HEK293 (cell line): ENCODE results near the gene SLC16A11.

Experiments used
- BCL11A ChIP-seq: fragments of 450-650 bp; formaldehyde crosslinking; IDR thresholded peaks from 2 replicates; pipeline ENCODE4 v1.5.1; 2016; ENCODE audit warnings: low read depth, missing biosample characterization, missing genetic modification characterization
- GLI4 ChIP-seq: fragments of 450-650 bp; formaldehyde crosslinking; IDR thresholded peaks from 2 replicates; pipeline ENCODE4 v1.5.1; 2016; ENCODE audit warnings: missing biosample characterization, missing genetic modification characterization
- KLF1 ChIP-seq: fragments of 450-650 bp; formaldehyde crosslinking; IDR thresholded peaks from 2 replicates; pipeline ENCODE4 v1.5.1; 2016; ENCODE audit warnings: missing biosample characterization, missing genetic modification characterization
- KLF16 ChIP-seq: fragments of 450-650 bp; formaldehyde crosslinking; IDR thresholded peaks from 2 replicates; pipeline ENCODE4 v1.5.1; 2017; ENCODE audit warnings: missing biosample characterization, missing genetic modification characterization
- KLF7 ChIP-seq: fragments of 450-650 bp; formaldehyde crosslinking; IDR thresholded peaks from 2 replicates; pipeline ENCODE4 v1.5.1; 2016; ENCODE audit warnings: missing biosample characterization, missing genetic modification characterization, borderline replicate concordance
- KLF9 ChIP-seq: fragments of 450-650 bp; formaldehyde crosslinking; IDR thresholded peaks from 2 replicates; pipeline ENCODE4 v1.5.1; 2016; ENCODE audit warnings: missing biosample characterization, missing genetic modification characterization, low read depth
- MZF1 ChIP-seq: fragments of 450-650 bp; formaldehyde crosslinking; IDR thresholded peaks from 2 replicates; pipeline ENCODE4 v1.5.1; 2017; ENCODE audit warnings: missing biosample characterization, missing genetic modification characterization, borderline replicate concordance
- PRDM2 ChIP-seq: fragments of 450-650 bp; formaldehyde crosslinking; IDR thresholded peaks from 2 replicates; pipeline ENCODE4 v1.5.1; 2016; ENCODE audit warnings: missing biosample characterization, missing genetic modification characterization, borderline replicate concordance
- RBAK ChIP-seq: fragments of 450-650 bp; formaldehyde crosslinking; IDR thresholded peaks from 2 replicates; pipeline ENCODE4 v1.5.1; 2016; ENCODE audit warnings: missing biosample characterization, missing genetic modification characterization
- SETDB1 ChIP-seq: IDR thresholded peaks from one replicate; pipeline ENCODE4 v1.6.1; 2017; ENCODE audit warnings: mild to moderate bottlenecking, low read length, moderate library complexity, mixed read lengths; ENCODE audit not compliant: insufficient read length
- SP2 ChIP-seq: fragments of 450-650 bp; formaldehyde crosslinking; IDR thresholded peaks from 2 replicates; pipeline ENCODE4 v1.5.1; 2016; ENCODE audit warnings: missing biosample characterization, missing genetic modification characterization
- ZBTB11 ChIP-seq: fragments of 450-650 bp; formaldehyde crosslinking; conservative IDR thresholded peaks from 2 replicates; pipeline ENCODE4 v1.5.1; 2016; ENCODE audit warnings: low read depth, missing biosample characterization, missing genetic modification characterization
- ZFHX2 ChIP-seq: fragments of 450-650 bp; formaldehyde crosslinking; conservative IDR thresholded peaks from 2 replicates; pipeline ENCODE4 v1.5.1; 2016; ENCODE audit warnings: missing biosample characterization, missing genetic modification characterization
- ZNF221 ChIP-seq: fragments of 450-650 bp; formaldehyde crosslinking; IDR thresholded peaks from 2 replicates; pipeline ENCODE4 v1.5.1; 2017; ENCODE audit warnings: missing biosample characterization, missing genetic modification characterization, borderline replicate concordance
- ZNF354C ChIP-seq: fragments of 450-650 bp; formaldehyde crosslinking; IDR thresholded peaks from 2 replicates; pipeline ENCODE4 v1.5.1; 2016; ENCODE audit warnings: missing biosample characterization, missing genetic modification characterization, low read depth, borderline replicate concordance
- ZNF362 ChIP-seq: fragments of 450-650 bp; formaldehyde crosslinking; IDR thresholded peaks from 2 replicates; pipeline ENCODE4 v1.5.1; 2016; ENCODE audit warnings: missing biosample characterization, missing genetic modification characterization
- ZNF426 ChIP-seq: fragments of 450-650 bp; formaldehyde crosslinking; IDR thresholded peaks from 2 replicates; pipeline ENCODE4 v1.5.1; 2017; ENCODE audit warnings: missing biosample characterization, missing genetic modification characterization, mild to moderate bottlenecking, inconsistent platforms, moderate library complexity
- ZNF433 ChIP-seq: fragments of 450-650 bp; formaldehyde crosslinking; IDR thresholded peaks from 2 replicates; pipeline ENCODE4 v1.5.1; 2016; ENCODE audit warnings: missing biosample characterization, missing genetic modification characterization, low read depth
- ZNF473 ChIP-seq: fragments of 450-650 bp; formaldehyde crosslinking; IDR thresholded peaks from 2 replicates; pipeline ENCODE4 v1.5.1; 2017; ENCODE audit warnings: missing biosample characterization, missing genetic modification characterization
- ZNF561 ChIP-seq: fragments of 450-650 bp; IDR thresholded peaks from 2 replicates; pipeline ENCODE4 v1.5.1; 2018; ENCODE audit warnings: missing biosample characterization, missing genetic modification characterization, borderline replicate concordance
- ZNF585B ChIP-seq: fragments of 450-650 bp; formaldehyde crosslinking; IDR thresholded peaks from 2 replicates; pipeline ENCODE4 v1.5.1; 2016; ENCODE audit warnings: missing biosample characterization, missing genetic modification characterization
- ZNF670 ChIP-seq: fragments of 450-650 bp; formaldehyde crosslinking; IDR thresholded peaks from 2 replicates; pipeline ENCODE4 v1.5.1; 2016; ENCODE audit warnings: missing biosample characterization, missing genetic modification characterization, low read depth
- ZNF830 ChIP-seq: fragments of 450-650 bp; IDR thresholded peaks from 2 replicates; pipeline ENCODE4 v1.5.0; 2018; ENCODE audit warnings: missing biosample characterization, missing genetic modification characterization, low read depth, mild to moderate bottlenecking, moderate library complexity
- ZXDB ChIP-seq: fragments of 450-650 bp; formaldehyde crosslinking; IDR thresholded peaks from 2 replicates; pipeline ENCODE4 v1.5.1; 2016; ENCODE audit warnings: missing biosample characterization, missing genetic modification characterization
- TF ChIP-seq, protein P1 (sequence below): fragments of 450-650 bp; formaldehyde crosslinking; IDR thresholded peaks from 2 replicates; pipeline ENCODE4 v1.5.1; 2016; ENCODE audit warnings: missing biosample characterization, missing genetic modification characterization

SLC16A11 gene

DNA sequence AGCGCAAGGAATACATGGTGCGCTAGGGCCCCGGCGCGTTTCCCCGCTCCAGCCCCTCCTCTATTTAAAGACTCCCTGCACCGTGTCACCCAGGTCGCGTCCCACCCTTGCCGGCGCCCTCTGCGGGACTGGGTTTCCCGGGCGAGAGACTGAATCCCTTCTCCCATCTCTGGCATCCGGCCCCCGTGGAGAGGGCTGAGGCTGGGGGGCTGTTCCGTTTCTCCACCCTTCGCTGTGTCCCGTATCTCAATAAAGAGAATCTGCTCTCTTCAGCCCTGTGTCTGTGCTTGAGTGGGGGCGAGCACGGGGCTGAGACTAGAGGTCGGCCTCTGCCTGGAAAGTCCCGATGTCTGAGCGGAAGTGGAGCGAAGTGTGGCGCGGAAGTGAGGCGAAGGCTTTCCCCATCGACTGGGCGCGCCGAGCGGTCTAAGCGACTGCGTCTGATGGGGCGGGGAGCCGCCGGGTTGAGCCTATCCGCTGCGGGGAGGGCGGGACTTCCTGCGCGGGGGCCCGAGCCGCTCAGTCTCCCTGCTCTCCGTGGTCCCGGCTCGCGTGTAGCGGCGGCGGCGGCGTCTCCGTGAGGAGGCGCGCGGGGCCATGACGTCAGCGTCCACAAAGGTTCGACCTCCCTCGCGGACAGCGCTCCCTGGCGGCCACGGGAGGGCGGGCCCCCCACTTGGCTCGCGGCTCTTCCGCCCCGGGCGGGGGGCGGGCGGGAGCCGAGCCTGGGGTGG lies 29.5 kb downstream of the SLC16A11 start (continued):
- TF ChIP-seq GLI4 (tag by site-specific recombination): no peak
- peak; percentile 89 for TF ChIP-seq ZBTB11
- no peak for TF ChIP-seq ZXDB
- no peak for TF ChIP-seq ZNF473 (tag by site-specific recombination)
- TF ChIP-seq KLF9: peak; percentile 70
- TF ChIP-seq ZNF354C: no peak
- no peak for TF ChIP-seq ZNF561
- TF ChIP-seq ZNF670 (tag by site-specific recombination): no peak
- TF ChIP-seq ZNF426 (tag by site-specific recombination): no peak
- TF ChIP-seq ZNF221 (tag by site-specific recombination): no peak
- TF ChIP-seq ZFHX2: no peak
- TF ChIP-seq ZNF585B (tag by site-specific recombination): no peak
- no peak for TF ChIP-seq ZNF830
- TF ChIP-seq BCL11A (tag by site-specific recombination): no peak
- TF ChIP-seq ZNF362 (tag by site-specific recombination): no peak
- no peak for TF ChIP-seq SETDB1
- no peak for TF ChIP-seq RBAK (tag by site-specific recombination)
- TF ChIP-seq SP2 (tag by site-specific recombination): peak; percentile 94
- TF ChIP-seq KLF7 (tag by site-specific recombination): no peak
- TF ChIP-seq KLF16 (tag by site-specific recombination): 0 out of 2 replicates have a peak, but pooled peaks have one; percentile 7
- TF ChIP-seq ZNF433 (tag by site-specific recombination): no peak
- peak; percentile 42; the same call in 1 of the 2 replicates for TF ChIP-seq KLF1 (tag by site-specific recombination)
- peak; percentile 34; the same call in 1 of the 2 replicates for TF ChIP-seq MZF1 (tag by site-specific recombination)
- TF ChIP-seq, protein P1, sequence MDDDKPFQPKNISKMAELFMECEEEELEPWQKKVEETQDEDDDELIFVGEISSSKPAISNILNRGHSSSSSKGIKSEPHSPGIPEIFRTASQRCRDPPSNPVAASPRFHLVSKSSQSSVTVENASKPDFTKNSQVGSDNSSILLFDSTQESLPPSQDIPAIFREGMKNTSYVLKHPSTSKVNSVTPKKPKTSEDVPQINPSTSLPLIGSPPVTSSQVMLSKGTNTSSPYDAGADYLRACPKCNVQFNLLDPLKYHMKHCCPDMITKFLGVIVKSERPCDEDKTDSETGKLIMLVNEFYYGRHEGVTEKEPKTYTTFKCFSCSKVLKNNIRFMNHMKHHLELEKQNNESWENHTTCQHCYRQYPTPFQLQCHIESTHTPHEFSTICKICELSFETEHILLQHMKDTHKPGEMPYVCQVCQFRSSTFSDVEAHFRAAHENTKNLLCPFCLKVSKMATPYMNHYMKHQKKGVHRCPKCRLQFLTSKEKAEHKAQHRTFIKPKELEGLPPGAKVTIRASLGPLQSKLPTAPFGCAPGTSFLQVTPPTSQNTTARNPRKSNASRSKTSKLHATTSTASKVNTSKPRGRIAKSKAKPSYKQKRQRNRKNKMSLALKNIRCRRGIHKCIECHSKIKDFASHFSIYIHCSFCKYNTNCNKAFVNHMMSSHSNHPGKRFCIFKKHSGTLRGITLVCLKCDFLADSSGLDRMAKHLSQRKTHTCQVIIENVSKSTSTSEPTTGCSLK (tag by site-specific recombination): no peak
- no peak for TF ChIP-seq PRDM2 (tag by site-specific recombination)
